Stimulated activated CD4-positive, alpha-beta T cell treated with anti-CD3 and anti-CD28 coated beads, TNF-alpha, amount 100 ng/mL, for 48 hours (primary cell): ENCODE results near the gene CA9.

Experiments
- DNase-seq, 3 donors: peaks; one replicate each; pipeline ENCODE4 v3.0.0-alpha.2; 2020; ENCODE audit warnings: low read depth in 3 of 3

CA9 gene

DNA sequence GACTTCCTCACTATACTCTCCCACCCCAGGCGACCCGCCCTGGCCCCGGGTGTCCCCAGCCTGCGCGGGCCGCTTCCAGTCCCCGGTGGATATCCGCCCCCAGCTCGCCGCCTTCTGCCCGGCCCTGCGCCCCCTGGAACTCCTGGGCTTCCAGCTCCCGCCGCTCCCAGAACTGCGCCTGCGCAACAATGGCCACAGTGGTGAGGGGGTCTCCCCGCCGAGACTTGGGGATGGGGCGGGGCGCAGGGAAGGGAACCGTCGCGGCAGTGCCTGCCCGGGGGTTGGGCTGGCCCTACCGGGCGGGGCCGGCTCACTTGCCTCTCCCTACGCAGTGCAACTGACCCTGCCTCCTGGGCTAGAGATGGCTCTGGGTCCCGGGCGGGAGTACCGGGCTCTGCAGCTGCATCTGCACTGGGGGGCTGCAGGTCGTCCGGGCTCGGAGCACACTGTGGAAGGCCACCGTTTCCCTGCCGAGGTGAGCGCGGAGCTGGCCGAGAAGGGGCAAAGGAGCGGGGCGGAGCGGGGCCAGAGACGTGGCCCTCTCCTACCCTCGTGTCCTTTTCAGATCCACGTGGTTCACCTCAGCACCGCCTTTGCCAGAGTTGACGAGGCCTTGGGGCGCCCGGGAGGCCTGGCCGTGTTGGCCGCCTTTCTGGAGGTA lies 2.1 kb downstream of the CA9 start:
- DNase-seq = no peak

DNA sequence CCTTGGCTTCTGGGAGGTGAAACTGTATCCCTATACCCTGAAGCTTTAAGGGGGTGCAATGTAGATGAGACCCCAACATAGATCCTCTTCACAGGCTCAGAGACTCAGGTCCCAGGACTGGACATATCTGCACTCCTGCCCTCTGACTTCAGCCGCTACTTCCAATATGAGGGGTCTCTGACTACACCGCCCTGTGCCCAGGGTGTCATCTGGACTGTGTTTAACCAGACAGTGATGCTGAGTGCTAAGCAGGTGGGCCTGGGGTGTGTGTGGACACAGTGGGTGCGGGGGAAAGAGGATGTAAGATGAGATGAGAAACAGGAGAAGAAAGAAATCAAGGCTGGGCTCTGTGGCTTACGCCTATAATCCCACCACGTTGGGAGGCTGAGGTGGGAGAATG lies 5.4 kb downstream of the CA9 start:
- DNase-seq = no peak

DNA sequence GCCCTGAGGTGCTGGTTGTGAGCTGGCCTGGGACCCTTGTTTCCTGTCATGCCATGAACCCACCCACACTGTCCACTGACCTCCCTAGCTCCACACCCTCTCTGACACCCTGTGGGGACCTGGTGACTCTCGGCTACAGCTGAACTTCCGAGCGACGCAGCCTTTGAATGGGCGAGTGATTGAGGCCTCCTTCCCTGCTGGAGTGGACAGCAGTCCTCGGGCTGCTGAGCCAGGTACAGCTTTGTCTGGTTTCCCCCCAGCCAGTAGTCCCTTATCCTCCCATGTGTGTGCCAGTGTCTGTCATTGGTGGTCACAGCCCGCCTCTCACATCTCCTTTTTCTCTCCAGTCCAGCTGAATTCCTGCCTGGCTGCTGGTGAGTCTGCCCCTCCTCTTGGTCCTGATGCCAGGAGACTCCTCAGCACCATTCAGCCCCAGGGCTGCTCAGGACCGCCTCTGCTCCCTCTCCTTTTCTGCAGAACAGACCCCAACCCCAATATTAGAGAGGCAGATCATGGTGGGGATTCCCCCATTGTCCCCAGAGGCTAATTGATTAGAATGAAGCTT lies 6.1 kb downstream of the CA9 start:
- DNase-seq = no peak

DNA sequence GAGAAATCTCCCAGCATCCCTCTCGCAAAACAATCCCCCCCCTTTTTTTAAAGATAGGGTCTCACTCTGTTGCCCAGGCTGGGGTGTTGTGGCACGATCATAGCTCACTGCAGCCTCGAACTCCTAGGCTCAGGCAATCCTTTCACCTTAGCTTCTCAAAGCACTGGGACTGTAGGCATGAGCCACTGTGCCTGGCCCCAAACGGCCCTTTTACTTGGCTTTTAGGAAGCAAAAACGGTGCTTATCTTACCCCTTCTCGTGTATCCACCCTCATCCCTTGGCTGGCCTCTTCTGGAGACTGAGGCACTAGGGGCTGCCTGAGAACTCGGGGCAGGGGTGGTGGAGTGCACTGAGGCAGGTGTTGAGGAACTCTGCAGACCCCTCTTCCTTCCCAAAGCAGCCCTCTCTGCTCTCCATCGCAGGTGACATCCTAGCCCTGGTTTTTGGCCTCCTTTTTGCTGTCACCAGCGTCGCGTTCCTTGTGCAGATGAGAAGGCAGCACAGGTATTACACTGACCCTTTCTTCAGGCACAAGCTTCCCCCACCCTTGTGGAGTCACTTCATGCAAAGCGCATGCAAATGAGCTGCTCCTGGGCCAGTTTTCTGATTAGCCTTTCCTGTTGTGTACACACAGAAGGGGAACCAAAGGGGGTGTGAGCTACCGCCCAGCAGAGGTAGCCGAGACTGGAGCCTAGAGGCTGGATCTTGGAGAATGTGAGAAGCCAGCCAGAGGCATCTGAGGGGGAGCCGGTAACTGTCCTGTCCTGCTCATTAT lies 6.8 kb downstream of the CA9 start:
- no peak for DNase-seq

DNA sequence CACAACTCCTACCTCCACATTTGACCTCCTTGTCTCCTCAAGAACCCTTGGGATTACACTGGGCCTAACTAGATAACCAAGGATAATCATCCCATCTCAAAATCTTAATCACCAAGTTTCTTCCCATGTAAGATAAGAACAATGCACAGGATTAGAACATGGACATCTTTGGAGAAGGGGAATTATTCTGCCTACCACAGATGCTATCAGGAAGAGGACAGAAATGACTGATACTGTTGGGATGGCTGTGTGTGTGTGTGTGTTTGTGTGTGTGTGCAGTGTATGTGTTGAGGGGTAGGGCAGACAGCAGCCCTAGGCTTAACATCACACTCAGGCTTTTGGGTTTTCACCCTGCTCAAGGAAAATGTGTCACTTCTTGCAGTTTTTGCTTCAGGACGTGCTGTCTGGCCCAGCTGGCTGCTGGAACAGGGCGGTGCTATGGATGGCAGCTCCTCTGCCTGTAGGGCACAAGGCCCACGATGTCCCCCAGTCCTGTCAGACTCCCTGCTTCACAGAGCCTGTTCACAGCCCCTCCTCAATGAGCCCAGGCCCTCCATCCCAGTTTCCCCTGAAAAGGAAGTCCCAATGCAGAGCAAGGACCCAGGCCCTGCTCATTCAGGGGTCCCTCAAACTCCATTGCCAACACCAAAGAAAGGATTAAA lies 7.7 kb downstream of the CA9 start:
- DNase-seq = no peak

DNA sequence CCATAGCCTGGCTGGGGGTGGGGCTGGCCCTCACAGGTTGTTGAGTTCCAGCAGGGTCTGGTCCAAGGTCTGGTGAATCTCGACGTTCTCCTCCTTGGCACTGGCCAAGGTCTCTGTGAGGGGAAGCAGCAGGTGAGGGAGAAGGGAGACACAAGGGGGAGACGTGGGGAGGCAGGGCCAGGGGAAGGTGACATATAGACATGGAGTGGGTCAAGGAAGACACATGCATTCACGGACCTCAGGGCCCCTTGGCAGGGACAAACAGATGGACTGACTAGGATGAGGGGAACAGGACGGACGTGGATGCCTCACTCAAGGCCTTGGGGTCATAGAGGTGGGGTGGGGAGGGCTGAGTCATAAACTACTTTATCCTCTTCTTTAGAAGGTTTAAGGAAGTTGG lies 8.3 kb downstream of the CA9 start:
- no peak for DNase-seq

DNA sequence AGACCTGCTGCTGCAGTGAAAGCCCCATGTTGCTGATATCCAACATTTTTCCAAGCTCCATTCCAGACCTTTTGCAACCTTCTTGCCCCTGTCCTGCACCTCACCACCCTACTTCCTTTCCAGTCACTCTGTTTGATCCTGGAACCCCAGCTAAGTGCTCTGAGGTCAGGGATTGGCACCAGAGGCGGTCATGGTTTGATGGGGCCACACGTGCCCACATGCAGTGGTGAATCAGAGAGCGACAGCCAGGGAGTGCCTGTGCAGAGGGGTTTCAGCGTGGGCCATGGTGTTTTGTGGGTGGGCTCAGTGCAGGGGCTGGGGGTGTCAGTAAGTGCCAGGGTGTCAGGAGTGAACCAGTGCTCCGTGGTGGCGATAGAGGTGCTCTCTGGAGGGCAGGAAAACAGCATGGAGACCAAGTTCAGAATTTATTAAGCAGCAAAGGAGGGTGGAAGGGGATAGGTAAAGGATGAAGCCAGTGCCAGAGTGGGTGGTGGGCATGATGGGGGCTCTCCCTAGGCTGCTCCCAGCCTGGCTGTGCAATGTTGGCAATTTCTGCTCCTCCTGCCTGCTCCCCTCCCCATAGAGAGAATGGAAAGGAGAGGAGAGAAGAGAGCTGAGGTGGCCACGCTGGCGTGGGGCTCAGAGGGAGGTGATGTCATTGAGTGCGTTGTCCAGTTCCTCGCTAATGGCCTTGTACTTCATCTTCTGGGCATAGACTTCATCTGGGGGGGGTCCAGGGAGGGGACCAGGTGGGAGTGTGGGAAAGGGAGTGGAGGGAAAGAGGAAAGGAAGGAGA lies 9.0 kb downstream of the CA9 start:
- DNase-seq = no peak

DNA sequence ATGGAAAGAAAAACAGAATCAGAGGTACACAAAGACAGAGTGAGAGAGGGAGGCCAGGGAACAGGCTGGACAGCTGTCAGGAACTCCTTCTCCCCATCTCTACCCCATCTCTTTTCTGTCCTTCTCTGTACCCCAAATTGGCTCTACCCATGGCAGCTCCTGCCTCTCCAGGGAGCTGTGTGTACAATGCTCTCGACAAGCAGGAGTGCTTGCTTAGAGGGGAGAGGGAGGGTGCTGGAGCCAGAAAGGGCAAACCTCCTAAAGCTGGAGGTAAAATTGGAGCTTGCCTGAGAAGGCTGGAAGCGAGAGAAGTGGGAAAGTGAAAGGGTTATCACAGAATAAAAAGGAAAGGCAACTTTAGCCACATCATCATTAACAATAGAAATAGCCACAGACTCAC lies 9.6 kb downstream of the CA9 start:
- no peak for DNase-seq

DNA sequence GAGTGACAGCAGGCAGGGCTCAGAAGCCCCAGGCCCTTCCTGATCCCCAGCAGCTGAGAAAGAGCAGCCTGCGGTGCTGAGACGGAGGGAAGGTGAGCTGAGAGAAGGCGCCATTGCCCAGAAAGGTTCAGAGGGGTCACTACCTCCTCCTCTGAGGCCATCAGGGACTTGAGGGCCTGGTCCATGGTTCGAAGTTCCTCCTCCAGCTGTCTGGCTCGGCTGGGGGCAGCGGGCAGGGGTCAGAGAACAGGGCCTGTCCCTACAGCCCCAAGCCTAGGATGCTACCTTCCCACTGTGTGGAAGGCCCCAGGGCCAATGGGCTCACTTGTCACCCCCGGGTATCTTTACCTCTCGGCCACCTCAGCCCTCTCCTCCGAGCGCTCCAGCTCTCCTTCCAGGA lies 11.2 kb downstream of the CA9 start:
- no peak for DNase-seq

DNA sequence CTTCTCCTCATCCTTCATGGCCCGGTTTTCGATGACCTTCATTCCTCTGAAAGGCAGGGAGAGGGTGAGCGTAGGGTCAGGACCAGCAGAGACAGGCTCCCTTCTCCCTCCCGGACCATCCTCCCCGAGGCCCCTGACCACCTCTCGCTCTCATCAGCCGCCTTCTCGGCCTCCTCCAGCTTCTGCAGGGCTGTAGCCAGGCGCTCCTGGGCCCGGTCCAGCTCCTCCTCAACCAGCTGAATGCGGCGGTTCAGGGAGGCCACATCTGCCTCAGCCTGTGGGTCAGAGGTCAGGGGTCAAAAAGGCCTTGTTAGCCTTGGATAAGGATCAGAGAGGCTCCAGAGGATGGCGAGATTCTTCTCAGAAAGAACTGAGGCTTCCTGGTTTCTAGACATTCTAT lies 11.8 kb downstream of the CA9 start:
- no peak for DNase-seq

DNA sequence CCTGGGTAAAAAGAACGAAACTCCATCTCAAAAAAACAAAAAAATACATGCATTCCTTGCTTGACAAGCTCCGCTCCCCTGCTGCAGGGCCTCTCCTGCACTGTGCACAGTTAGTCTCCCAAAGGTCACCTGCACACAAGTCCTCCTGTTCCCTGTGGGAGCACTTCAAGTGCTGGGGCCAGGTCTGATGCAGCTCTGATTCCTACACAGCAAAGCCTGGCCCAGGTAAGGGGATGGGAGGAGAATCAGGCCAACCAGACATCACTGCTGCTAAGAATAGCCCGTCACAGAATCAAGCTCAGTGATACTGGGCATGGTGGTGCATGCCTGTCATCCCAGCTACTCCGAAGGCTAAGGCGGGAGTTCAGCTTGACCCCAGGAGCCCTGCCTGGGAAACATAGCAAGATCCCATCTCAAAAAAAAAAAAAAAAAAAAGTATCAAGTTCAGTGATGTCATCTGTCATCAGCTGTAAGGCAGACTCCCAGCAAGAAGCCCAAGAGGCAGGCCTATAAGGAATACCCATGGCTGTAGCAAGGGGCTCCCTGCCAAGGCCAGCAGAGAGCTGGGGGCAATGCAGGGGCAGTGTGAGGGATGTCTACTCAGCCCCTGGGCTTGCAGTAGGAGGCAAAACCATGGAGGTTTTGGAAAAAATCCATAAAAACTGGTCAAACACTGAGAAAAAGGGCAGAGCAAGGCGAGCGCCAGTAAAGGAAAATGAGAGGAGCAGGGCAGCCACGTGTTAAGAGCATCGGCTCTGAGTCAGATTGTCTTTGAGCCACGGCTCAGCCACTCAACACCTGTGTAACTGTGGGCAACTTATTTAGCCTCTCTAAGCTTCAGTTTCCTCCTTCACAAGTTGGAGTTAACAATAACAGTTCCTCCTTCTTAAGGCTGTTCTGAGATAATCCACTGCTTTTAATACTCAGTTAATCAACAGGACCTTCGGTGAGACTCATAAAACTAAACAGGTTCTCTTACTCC lies 12.8 kb downstream of the CA9 start:
- DNase-seq = no peak

DNA sequence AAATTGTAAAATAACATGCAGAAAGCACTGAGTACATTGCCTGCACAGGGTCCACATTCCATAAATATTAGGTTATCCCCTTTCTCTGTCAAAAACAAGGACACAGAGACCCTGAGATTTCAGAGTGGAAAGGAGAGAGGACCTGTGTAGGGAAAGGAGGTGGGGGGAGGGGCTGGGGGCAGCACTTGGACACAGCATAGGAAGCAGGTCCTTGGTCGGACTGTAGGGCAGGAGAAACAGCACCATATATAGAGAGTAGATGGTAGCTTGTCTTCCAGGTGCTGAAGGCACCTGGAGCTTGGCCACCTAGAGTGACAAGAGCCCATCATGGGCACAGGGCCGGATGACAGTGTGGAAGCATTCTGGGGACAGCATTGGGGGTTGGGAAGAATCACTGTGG lies 13.6 kb downstream of the CA9 start:
- DNase-seq = no peak

DNA sequence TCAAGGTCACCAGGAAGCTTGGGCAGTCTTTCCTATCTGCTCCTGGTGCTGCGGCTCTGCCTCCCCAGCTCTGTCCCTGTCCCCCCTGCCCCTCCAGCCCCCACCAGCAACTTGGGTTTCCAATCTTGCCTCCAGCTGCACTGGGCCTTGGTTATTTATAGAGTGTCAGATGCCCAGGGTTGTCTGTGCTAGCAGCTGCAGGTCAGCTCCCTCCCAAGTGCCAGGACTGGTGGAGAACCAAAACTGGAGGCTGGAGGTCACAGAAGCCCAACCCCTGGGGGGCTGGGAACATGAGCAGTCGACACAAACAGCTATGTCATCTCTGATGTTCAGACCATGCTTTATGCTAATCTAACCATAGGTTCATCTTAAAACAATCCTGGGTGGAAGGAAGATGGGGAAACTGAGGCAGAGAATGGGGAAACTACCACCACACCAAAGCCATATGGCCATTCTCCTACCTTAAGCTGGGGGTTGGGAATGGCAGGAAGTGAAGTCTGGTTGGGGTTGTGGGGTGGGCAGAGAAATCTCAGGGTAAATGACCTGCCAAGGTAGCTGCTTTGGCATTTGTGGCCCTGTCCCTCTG lies 14.3 kb downstream of the CA9 start:
- DNase-seq = no peak

DNA sequence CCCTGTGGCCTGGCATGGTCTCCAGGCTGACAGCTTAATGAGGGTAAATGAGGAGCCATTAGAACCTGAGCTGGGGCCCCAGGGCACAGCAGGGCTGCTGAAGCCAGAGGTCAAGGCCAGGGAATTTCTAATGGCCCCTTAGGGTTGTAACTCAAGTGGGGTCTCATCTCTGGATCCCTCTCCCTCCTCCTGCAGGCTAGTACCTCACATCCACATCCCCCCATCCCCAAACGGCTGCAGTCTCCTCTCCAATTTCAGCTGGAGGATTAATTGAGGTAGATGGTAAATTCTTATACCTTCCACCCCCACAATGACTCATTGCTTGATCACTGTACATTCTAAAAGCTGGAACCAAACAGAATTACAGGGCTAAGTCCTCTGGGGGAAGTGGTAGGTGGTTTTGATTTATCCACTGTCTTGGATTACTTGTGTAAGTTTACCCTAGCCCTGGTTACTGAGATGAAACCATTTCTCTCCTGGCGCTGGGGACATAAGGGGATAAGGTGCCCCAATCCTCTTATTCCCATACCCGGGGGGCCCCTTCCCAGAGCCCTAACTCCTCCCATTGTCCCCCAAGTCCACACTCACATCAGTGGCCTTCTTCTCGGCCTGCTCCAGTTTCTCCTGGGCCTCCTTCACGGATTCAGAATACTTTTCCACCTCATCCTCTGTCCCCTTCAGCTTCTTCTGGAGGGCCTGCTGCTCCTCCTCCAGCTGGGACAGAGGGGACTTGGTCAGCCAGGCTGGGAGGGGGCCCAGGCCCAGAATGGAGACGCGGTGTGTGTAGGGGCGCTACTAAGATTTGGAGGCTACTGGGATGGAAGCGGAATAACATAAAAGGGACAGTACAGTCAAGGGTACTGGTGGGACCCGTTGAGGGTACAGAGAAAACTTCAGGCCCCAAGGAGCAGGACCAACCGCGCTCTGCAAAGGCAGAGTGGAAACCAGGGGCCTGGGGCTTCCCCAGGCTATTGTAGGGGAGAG lies 15.1 kb downstream of the CA9 start:
- DNase-seq = no peak

DNA sequence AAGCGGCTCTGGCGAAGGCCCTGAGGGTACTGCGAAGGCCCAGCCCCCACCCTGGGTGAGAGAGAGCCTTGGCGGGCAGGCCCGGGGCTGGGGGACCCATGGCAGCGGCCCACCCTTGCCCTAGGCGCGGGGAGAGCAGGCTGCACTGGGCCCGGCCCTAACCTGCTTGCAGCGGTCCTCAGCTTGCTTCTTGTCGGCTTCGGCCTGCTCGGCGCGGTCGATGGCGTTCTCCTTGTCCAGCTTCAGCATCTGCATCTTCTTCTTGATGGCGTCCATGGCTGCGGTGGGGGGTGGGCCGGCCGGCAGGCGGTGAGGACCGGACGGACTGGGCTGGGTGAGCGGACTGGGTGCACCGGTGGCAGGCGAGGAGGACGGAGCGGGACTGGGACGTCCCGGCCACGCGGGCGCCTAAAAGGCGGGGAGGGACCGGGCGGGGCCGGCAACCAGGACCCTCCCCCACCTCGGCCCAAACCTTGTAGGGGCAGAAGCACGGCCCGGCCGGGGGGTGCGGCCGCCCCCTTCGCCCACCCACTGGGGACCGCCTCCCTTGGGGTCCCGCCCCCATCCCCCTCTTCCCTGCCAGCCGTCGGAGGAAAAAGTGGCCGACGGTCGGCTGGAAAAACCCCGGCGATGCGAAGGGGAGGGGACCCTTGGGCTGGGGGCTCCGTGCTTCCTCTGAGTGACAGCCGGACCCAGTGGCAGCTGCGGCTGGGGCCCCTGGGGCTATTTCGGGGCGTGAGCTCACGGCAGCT lies 16.0 kb downstream of the CA9 start, which contains the start of gene TPM2:
TPM2 (minus strand) TSS at position 384 of the 752 bp plus-strand sequence; CDS start at position 276, 108 bp downstream.
- DNase-seq = no peak

DNA sequence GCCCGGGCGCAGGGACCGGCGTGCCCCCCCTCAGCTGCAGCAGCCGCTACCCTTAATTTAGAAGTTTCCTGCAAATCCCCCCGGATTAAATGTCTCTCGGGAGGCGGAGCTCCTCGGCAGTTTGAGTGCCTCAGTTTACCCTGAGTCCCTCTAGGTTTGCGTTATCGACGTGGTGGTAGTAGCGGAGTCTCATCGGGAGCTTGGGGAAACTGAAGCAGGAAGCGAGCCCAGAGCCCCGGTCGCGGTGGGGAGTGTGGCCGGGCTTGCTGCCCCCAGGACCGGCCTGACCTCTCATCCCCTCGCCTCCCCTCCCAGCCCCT lies 16.5 kb downstream of the CA9 start:
- no peak for DNase-seq

DNA sequence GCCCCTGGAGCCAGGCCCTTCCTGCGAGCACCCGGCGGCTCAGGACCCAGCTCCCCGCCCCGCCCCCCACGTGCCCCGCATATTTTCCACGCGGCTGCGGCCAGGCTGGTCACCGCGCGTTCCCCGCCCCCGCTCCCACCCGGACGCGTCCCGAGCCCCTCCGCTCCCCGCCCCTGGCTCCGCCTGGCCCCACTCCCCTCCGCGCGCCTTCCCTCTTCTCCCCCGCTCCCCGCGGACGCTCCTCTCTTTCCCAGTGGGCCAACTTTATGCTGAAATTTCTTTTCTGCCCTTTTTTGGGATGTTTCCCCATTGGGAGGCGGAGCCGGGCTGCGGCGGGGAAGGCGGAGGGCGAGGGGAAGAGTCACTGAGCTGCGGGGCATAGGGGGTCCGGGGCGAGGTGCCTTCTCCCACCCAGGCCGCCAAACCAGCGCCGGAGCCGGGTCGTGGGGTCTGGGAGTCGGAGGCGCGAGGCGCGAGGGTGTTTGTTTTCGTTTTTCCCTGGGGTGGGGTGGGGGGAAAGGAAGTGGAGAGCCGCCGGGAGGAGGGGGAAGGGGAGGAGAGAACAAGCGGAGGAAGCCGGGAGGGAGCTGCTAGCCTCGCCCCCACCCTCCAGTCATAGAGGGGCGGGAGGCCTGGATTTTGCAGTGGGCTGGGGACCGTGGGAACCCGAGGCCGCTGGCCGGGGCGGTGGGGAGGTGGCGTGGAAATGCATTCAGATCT lies 17.0 kb downstream of the CA9 start:
- peak in 2 of 3 donors; percentile 9 to 31 for DNase-seq

DNA sequence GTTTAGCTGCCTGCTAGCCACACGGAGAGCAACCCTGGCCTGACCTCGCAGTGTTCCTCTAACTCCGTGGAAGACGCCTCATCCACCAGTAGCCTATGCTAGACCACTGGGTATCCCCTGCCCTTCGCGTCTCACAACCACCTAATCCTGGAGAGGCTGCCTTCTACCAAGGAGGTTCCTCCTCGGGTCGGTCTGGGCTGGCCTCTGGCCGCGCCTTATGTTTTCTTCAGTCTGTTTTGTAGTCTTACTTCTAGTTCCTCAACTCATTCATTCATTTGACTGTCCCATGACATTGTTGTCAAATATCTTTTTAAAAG lies 17.6 kb downstream of the CA9 start:
- no peak for DNase-seq
